Measurements from ENCODE around the gene MT1M. TPM values are rescaled to one million over a fixed set of nuclear protein-coding genes. Genes with fewer than 3 reads are reported as not detected.

The MT1M gene
- total RNA-seq, 2 donors from 2014 or later = not detected

Other genes with a start within 250 kb of the MT1M start
- gene AMFR, start 207.1 kb upstream of the MT1M start, total RNA-seq = 100 to 1,000 TPM in 1 of 2 donors, 10 to 100 TPM in 1; 64.8 to 102 TPM
- gene NUDT21, start 181.3 kb upstream of the MT1M start, total RNA-seq = 10 to 100 TPM; 84.8 to 92.2 TPM
- gene OGFOD1, start 181.1 kb upstream of the MT1M start, total RNA-seq = 10 to 100 TPM; 19.9 to 26.1 TPM
- gene BBS2, start 112.6 kb upstream of the MT1M start, total RNA-seq = 10 to 100 TPM; 47.2 to 60.9 TPM
- not detected for gene MT4, start 67.6 kb upstream of the MT1M start, total RNA-seq
- gene MT3, start 43.1 kb upstream of the MT1M start, total RNA-seq = not detected
- 10 to 100 TPM; 36.4 to 43.4 TPM for gene MT2A, start 24.1 kb upstream of the MT1M start, total RNA-seq
- gene MT1E, start 6.9 kb upstream of the MT1M start, total RNA-seq = 1 to 10 TPM; 1.9 to 8.7 TPM
- not detected for gene MT1A, start 6.0 kb downstream of the MT1M start, total RNA-seq
- gene MT1B, start 19.2 kb downstream of the MT1M start, total RNA-seq = not detected
- 1 to 10 TPM; 3.3 to 8.8 TPM for gene MT1F, start 25.3 kb downstream of the MT1M start, total RNA-seq
- under 1 TPM in 1 of 2 donors, not detected in 1; 0.85 TPM for gene MT1G, start 35.4 kb downstream of the MT1M start, total RNA-seq
- gene MT1H, start 37.2 kb downstream of the MT1M start, total RNA-seq = not detected
- 10 to 100 TPM; 22.0 to 22.1 TPM for gene MT1X, start 49.8 kb downstream of the MT1M start, total RNA-seq
- gene NUP93, start 97.5 kb downstream of the MT1M start, total RNA-seq = 10 to 100 TPM; 59.0 to 59.1 TPM
- not detected for gene SLC12A3, start 232.5 kb downstream of the MT1M start, total RNA-seq

Measured in T-helper 17 cell (primary cell).